C1 segment of cervical spinal cord (tissue), 14 donors: ENCODE data around the gene DCC.

Experiments
- DNase-seq, 14 donors: peaks; one replicate each; lab custom pipeline; 2025; lab: John Stamatoyannopoulos, UW

The DCC gene

GRCh38 chr18:53169346-53169745, 829.3 kb downstream of the DCC start:
- no peak for DNase-seq

- no peak for DNase-seq
Observed at GRCh38 chr18:53191634-53192033, 851.6 kb downstream of the DCC start.

GRCh38 chr18:53193870-53194269, 853.9 kb downstream of the DCC start:
- no peak for DNase-seq

- no peak for DNase-seq
Observed at GRCh38 chr18:53219853-53220252, 879.9 kb downstream of the DCC start.

GRCh38 chr18:53224128-53224778, 884.3 kb downstream of the DCC start:
- DNase-seq, result no peak

- DNase-seq, result no peak
Observed at GRCh38 chr18:53225567-53226325, 885.7 kb downstream of the DCC start.

GRCh38 chr18:53234610-53235009, 894.6 kb downstream of the DCC start:
- no peak for DNase-seq

- no peak for DNase-seq
Observed at GRCh38 chr18:53241161-53241560, 901.2 kb downstream of the DCC start.

- DNase-seq, result no peak
Observed at GRCh38 chr18:53253789-53254188, 913.8 kb downstream of the DCC start.

- DNase-seq, result no peak
Observed at GRCh38 chr18:53254265-53254664, 914.3 kb downstream of the DCC start.

- no peak for DNase-seq
Observed at GRCh38 chr18:53261241-53261640, 921.2 kb downstream of the DCC start.

GRCh38 chr18:53266850-53267249, 926.9 kb downstream of the DCC start:
- DNase-seq, result no peak

- no peak for DNase-seq
Observed at GRCh38 chr18:53268455-53268854, 928.5 kb downstream of the DCC start.

GRCh38 chr18:53281406-53281805, 941.4 kb downstream of the DCC start:
- DNase-seq, result no peak

GRCh38 chr18:53283708-53284107, 943.7 kb downstream of the DCC start:
- DNase-seq, result no peak

GRCh38 chr18:53305461-53305860, 965.5 kb downstream of the DCC start:
- no peak for DNase-seq

GRCh38 chr18:53319628-53320027, 979.6 kb downstream of the DCC start:
- DNase-seq, result no peak

- DNase-seq, result no peak
Observed at GRCh38 chr18:53322163-53322562, 982.2 kb downstream of the DCC start.

- no peak for DNase-seq
Observed at GRCh38 chr18:53324353-53324752, 984.4 kb downstream of the DCC start.

GRCh38 chr18:53360501-53361443, 1020.8 kb downstream of the DCC start:
- no peak for DNase-seq

GRCh38 chr18:53375621-53376020, 1035.6 kb downstream of the DCC start:
- no peak for DNase-seq

- DNase-seq, result no peak
Observed at GRCh38 chr18:53380063-53380639, 1040.2 kb downstream of the DCC start.
